KMS-11 (cell line): ENCODE measurements around the gene PCGF1.

Source experiments
- H2AFZ ChIP-seq: fragments of 200-600 bp; sonication (generic); 2 replicates; pipeline ENCODE4 v1.6.1; 2016; ENCODE audit warnings: antibody characterized with exemption, mixed run types, low read depth
- H3K27ac ChIP-seq: fragments of 200-600 bp; sonication (generic); 2 replicates; pipeline ENCODE4 v1.6.1; 2016; ENCODE audit warnings: mild to moderate bottlenecking, mixed run types
- H3K27me3 ChIP-seq: fragments of 200-600 bp; sonication (generic); 2 replicates; pipeline ENCODE4 v1.6.1; 2017; ENCODE audit warnings: mild to moderate bottlenecking, low read depth, mixed run types, moderate library complexity; ENCODE audit not compliant: insufficient read depth
- H3K36me3 ChIP-seq: fragments of 200-600 bp; sonication (generic); 2 replicates; pipeline ENCODE4 v1.6.1; 2017; ENCODE audit warnings: mild to moderate bottlenecking, mixed run types; ENCODE audit not compliant: insufficient read depth
- H3K4me1 ChIP-seq: fragments of 200-600 bp; sonication (generic); 2 replicates; pipeline ENCODE4 v1.6.1; 2016; ENCODE audit warnings: mild to moderate bottlenecking, low read depth, mixed run types; ENCODE audit not compliant: poor library complexity, severe bottlenecking
- H3K4me2 ChIP-seq: fragments of 200-600 bp; sonication (generic); 2 replicates; pipeline ENCODE4 v1.7.0; 2016; ENCODE audit warnings: mild to moderate bottlenecking, mixed run types
- H3K4me3 ChIP-seq: fragments of 200-600 bp; sonication (generic); IDR thresholded peaks from 2 replicates; pipeline ENCODE4 v1.6.1; 2017; ENCODE audit warnings: low read depth, low read length, mixed read lengths; ENCODE audit not compliant: insufficient read depth
- H3K79me2 ChIP-seq: fragments of 200-600 bp; sonication (generic); 2 replicates; pipeline ENCODE4 v1.6.1; 2016; ENCODE audit warnings: low read depth, mixed run types; ENCODE audit not compliant: insufficient read depth
- H3K9ac ChIP-seq: fragments of 200-600 bp; sonication (generic); 2 replicates; pipeline ENCODE4 v1.6.1; 2016; ENCODE audit warnings: mild to moderate bottlenecking, mixed run types
- H4K20me1 ChIP-seq: fragments of 200-600 bp; sonication (generic); 2 replicates; pipeline ENCODE4 v1.6.1; 2016; ENCODE audit warnings: mild to moderate bottlenecking, mixed run types; ENCODE audit not compliant: insufficient read depth
- CTCF ChIP-seq: fragments of 200-600 bp; sonication (generic); conservative IDR thresholded peaks from 2 replicates; pipeline ENCODE4 v1.6.1; 2017; ENCODE audit warnings: low read depth, mild to moderate bottlenecking, antibody characterized with exemption, low read length, moderate library complexity, mixed read lengths

The PCGF1 gene

GRCh38 chr2:74499940-74500577, 7.4 kb downstream of the PCGF1 start:
- H3K36me3 ChIP-seq, result no peaks in the 10 kb centered on the region
- no peak overlapping the region for H3K9ac ChIP-seq
- H3K27me3 ChIP-seq, result peaks cover 12% of the 10 kb centered on the region; the same call in 1 of the 2 replicates
- TF ChIP-seq CTCF, result no peak
- H3K27ac ChIP-seq, result no peak overlapping the region
- H3K4me1 ChIP-seq, result peaks cover 10% of the 10 kb centered on the region
- no peak overlapping the region for H2AFZ ChIP-seq
- no peak overlapping the region for H3K4me2 ChIP-seq
- H3K4me3 ChIP-seq, result no peak overlapping the region
- no peaks in the 10 kb centered on the region for H4K20me1 ChIP-seq
- H3K79me2 ChIP-seq, result no peaks in the 10 kb centered on the region

GRCh38 chr2:74499267-74499939, 8.1 kb downstream of the PCGF1 start, which contains the start of gene LBX2:
Gene LBX2 (minus strand): TSS chr2:74499603. CDS start chr2:74499537, 66 bp downstream.
- Histone ChIP-seq H3K79me2 (no peaks in the 10 kb centered on the region), H3K27me3 (peaks cover 12% of the 10 kb centered on the region; the same call in 1 of the 2 replicates), H2AFZ (no peak within 1 kb of the TSS), H3K4me1 (peaks cover 10% of the 10 kb centered on the region), H3K4me2 (no peak within 1 kb of the TSS), H3K4me3 (no peak within 1 kb of the TSS), H3K9ac (no peak within 1 kb of the TSS), H3K36me3 (no peaks in the 10 kb centered on the region), H3K27ac (no peak within 1 kb of the TSS), H4K20me1 (no peaks in the 10 kb centered on the region)
- TF ChIP-seq CTCF, result no peak

- H3K27ac ChIP-seq, result no peak overlapping the region
- H4K20me1 ChIP-seq, result no peaks in the 10 kb centered on the region
- peaks cover 12% of the 10 kb centered on the region; the same call in 1 of the 2 replicates for H3K27me3 ChIP-seq
- no peak overlapping the region for H3K4me3 ChIP-seq
- no peaks in the 10 kb centered on the region for H3K79me2 ChIP-seq
- no peak overlapping the region for H3K4me2 ChIP-seq
- no peak overlapping the region for H2AFZ ChIP-seq
- peaks cover 10% of the 10 kb centered on the region for H3K4me1 ChIP-seq
- no peak overlapping the region for H3K9ac ChIP-seq
- no peaks in the 10 kb centered on the region for H3K36me3 ChIP-seq
- no peak for TF ChIP-seq CTCF
These were observed 8.8 kb downstream of the PCGF1 start for GRCh38 chr2:74498500-74499266.

- Histone ChIP-seq H2AFZ (no peak overlapping the region), H4K20me1 (no peaks in the 10 kb centered on the region), H3K4me1 (peaks cover 10% of the 10 kb centered on the region), H3K4me2 (no peak overlapping the region), H3K36me3 (no peaks in the 10 kb centered on the region), H3K27ac (no peak overlapping the region), H3K4me3 (no peak overlapping the region), H3K27me3 (peaks cover 10% of the 10 kb centered on the region; the same call in 1 of the 2 replicates), H3K79me2 (no peaks in the 10 kb centered on the region), H3K9ac (no peak overlapping the region)
- TF ChIP-seq CTCF, result no peak
These were observed 9.6 kb downstream of the PCGF1 start for GRCh38 chr2:74497777-74498499.
